GM21723 (cell line): ENCODE data around the gene NUPR2.
"Not testable (repeated sequence)": the region's sequence is repeated elsewhere in the genome, so short reads cannot be mapped to it uniquely, and the experiment has no call there.

ENCODE experiments used
- ATAC-seq: cut with Tn5 transposase; IDR thresholded peaks from one replicate; pipeline ENCODE4 v1.9.1; 2021; ENCODE audit warnings: mild to moderate bottlenecking, moderate library complexity; ENCODE audit not compliant: unreplicated experiment

Gene NUPR2, protein sequence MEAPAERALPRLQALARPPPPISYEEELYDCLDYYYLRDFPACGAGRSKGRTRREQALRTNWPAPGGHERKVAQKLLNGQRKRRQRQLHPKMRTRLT

DNA sequence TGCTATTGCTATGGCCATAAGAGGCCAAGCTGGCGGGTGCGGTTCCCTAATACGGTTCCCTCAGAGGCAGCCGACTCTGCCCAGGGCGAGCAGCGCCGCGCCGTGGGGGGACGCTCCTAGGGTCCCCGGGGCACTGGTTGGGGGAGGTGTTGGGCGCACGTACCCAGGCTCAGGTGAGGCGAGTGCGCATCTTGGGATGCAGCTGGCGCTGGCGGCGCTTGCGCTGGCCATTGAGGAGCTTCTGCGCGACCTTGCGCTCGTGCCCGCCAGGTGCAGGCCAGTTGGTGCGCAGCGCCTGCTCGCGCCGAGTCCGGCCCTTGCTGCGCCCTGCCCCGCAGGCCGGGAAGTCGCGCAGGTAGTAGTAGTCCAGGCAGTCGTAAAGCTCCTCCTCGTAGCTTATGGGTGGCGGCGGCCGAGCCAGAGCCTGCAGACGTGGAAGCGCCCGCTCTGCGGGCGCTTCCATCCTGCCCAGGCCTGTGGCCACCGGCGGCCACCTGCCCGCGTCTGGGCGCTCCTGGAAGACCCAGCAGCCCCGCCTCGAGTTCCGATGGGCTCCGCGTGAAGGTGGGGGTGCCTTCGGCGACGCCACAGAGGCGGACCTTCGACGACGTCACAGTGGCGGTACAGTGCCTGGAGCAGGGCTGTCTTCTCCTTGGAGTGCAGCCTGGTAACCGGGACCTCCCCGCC lies at the start of gene NUPR2:
Gene NUPR2 (minus strand): TSS at position 566 of the 687 bp plus-strand sequence. CDS start 103 bp downstream, at position 463.
- ATAC-seq = no peak

DNA sequence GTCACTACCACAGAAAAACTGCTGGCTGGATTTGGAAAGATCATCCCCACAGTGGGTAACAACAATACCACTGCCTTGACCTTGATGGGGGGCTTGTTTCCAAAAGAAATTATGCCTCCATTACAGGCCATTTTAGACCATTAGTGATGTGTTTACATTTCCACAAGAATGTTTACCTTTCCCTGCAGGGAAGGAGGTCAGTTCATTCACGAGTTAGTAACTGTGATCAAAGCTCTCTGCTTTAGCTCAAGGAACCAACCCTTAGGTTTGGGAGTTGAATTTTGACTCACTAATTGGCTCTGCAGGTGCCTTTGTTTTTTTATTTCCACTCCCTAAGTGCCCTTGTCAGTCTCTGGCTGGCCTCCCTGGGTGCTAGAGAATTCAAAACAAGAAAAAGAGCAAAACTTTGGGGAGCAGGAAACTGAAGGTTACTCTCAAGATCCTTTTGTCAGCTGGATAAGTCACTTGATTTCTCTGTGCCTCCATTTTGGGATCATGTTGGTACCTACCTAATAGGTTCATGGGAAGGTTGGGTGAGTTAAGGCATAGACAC lies 41.1 kb upstream of the NUPR2 start:
- ATAC-seq = no peak

DNA sequence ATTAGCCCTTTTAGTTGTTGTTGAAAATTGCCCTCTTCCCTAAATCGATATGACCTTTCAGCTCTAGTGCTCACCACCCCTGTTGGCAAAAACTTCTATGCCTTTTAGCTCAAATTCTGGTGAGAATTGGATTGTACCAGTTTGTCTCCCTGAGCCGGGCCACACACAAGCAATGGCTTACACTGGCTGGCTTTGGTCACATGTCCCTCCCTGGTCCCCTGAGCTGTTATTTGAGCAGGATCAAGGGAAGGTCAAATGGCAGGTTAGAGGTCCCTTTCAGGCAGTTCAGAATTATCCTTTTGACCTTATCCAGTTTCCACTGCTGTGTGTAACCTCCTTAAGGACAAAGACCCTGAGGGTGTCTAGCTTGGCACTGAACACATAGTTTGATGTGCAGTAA lies 14.8 kb upstream of the NUPR2 start:
- ATAC-seq = not testable (repeated sequence)

DNA sequence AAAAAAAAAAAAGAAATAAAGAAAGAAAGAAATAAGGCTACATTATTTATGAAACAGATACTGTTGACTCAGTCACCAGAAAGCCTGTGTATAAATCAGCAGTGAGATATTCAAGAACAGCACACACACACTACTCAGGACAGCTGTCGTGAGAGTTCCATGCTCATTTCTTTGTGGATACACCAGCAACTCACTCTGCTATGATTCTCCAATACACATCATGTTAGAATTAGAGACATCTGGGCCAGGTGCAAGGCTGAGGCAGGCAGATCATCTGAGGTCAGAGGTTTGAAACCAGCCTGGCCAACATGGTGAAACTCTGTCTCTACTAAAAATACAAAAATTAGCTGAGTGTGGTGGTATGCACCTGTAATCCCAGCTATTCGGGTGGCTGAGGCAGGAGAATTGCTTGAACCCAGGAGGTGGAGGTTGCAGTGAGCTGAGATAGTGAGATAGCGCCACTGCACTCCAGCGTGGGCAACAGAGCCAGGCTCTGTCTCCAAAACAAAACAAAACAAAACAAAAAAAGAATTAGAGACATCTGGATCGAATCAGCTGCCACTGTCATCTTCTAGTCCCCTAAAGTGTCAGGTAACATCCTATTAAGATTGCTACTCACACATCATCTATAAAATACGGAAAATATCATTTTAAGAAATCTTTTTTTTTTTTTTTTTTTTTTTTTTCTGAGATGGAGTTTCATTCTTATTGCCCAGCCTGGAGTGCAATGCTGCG lies 11.2 kb upstream of the NUPR2 start:
- no peak for ATAC-seq

DNA sequence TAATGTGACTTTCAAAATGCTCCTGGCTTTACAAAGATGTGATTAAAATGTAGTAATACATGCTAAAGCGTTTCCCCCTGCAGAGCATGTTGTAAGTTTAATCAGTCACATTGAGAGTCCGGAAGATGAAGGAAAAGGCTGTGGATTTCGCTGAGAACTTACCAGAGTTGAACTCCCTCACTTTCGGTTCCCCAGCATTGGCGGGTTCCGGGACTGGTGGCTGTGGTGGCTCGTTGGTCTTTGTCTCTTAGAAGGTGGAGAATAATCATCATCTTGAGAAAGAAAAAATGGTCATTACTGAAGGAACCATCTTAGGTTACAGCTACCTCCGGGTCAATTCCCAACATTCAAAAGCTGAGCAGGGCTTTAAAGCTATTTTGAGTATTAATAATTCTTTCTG lies 9.6 kb upstream of the NUPR2 start:
- no peak for ATAC-seq

DNA sequence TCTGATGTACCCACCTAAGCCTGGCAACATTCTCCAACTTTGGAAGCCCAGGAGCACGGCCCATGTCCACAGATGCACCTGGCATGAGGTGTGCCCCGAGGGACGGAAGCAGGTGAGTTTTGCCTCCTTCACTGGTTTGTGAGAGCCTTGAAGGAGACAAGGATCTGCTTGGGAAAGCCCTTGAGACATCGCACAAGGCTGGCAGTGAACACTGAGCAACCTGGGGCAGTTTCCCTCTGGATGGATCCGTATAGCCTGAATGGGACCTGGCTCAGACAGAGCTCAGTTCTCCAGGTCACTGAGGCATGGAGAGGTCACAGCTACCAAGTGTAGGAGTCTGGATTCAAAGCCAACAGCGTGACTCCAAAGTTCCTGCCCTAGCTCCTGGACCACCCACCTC lies 8.8 kb upstream of the NUPR2 start:
- ATAC-seq = no peak

DNA sequence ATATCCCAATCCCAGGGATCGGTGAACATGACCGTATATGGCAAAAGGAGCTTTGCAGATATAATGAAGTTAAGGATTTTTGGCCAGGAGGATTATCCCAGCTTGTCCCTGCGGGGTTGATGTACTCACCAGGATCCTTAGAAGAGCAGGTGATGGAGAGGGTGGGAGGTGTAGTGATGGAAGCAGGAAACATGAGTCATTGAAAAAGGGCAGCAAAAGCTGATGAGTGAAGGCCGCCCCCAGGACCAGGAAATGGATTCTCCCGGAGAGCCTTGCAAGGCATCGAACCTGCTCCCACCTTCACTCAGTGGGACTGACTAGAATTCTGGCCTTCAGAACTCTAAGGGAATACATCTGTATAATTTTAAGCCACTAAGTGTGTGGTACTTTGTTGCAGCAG lies 5.2 kb upstream of the NUPR2 start:
- no peak for ATAC-seq

DNA sequence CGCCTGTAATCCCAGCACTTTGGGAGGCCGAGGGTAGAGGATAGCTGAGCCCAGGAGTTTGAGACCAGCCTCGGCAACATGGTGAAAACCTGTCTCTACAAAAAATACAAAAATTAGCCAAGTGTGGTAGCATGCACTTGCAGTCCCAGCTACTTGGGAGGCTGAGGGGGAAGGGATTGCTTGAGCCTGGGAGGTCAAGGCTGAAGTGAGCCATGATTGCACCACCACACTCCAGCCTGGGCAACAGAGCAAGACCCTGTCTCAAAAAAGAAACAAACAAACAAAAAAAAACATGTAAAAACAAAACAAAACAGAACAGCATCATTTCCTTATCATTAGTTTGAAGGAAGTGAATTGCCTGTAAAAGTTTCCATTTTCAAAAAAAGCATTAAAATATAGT lies 4.0 kb downstream of the NUPR2 start:
- not testable (repeated sequence) for ATAC-seq

DNA sequence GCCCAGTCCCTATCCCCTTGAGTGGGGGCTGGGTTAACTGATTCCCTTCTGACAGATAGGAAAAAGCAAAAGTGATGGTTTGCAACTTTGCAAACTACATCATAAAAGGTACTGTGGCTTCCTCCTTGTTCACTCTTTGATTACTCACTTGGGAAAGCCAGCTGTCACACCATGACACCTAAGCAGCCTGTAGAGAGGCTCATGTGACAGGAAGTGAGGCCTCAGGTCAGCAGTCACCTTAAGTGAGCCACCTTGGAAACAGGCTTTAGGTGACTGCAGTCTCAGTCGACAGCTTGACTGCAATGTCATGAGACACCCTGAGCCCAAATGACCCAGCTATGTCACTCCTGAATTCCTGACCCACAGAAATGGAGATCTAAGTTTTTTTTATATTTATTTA lies 5.6 kb downstream of the NUPR2 start:
- ATAC-seq = no peak

DNA sequence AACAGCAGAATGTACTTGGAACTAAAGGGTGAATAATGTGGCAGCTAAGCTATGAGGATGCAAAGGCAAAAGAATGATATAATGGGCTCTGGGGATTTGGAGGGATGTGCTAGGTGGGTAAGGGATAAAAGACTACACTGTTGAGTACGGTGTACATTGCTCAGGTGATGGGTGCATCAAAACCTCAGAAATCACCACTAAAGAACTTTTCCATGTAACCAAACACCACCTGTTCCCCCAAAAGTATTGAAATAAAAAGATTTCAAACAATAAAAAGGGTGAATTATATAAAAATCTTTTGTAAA lies 8.3 kb downstream of the NUPR2 start:
- ATAC-seq = no peak

DNA sequence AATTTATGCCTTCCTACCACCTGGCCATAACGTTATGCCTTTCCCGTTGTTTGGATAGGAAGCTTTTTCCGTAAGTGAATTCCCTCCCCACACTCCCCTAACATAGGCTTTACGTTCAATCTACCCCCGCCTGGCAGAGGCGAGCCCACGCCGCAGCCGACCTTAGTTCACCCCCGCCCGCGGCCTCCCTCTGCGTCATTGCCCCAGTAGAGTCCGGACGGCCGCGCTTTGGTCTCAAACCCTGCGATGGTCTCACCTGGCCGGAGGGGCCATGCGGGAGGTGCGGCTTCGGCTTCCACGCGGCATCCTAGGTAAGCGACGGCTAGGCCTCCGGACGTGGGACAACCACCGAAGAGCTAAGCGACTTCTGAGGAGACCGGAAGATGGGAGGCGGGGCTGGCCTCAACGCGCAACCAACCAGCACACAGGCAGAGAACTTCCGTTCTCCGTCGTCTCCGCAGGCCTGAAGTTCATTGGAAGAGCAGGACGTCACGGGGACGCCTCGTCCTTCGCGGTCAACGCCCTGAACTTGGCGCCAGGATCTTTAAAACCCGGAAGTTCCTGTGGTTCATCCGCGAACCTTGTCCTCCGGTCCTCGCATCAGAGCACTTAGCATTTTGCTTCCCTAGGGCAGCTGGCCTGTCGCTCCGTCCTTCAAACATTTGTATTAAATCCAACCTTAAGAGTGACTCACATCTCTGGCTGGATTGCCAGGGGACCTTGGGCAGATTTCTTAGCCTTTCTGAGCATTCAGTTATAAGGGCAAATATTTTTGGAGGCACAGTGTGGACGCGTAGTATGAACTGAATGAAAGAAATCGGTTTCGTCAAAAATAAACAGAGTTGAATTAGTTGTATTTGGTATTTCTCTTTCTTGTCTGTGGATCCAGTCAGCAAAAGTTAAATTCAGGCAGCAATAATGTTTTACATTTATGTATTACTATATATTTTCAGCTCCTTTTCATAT lies 9.8 kb downstream of the NUPR2 start, which contains the start of gene CHCHD2:
Gene CHCHD2 (minus strand): TSS at position 369 of the 966 bp plus-strand sequence. CDS start 63 bp downstream, at position 306.
- ATAC-seq = peak; percentile 100

DNA sequence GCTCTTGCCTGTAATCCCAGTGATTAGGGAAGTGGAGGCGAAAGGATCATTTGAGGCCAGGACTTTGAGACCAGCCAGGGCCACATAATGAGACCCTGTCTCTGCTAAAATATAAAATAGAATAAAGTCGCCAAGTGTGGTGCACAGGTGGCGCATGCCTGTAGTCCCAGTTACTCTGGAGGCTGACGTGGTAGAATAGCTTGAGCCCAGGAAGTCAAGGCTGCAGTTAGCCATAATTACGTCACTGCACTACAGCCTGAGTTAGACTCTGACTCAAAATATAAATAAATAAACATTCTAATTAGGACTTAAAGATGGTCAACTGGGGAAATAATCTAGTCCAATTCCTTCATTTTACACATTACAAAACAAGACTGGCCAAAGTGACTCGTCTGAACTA lies 10.7 kb downstream of the NUPR2 start:
- peak; percentile 28 for ATAC-seq

DNA sequence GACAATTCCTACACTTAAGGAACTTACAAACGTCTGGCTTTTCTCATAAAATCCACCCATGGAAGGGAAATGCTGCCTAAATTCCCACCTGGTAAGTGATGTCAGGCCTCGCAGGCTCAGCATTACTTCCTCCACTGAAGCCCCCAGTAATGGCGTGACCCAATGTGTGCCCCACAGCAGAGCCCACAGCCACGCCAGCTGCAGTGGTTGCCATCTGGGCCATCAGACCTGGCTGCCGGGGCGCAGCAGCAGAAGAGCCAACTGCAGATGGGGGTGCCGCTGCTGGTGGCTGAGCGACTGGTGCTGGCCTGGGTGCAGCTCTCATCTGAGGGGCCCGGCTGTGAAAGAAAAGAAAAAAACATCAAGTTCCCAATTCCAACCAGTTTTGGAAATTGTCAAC lies 12.1 kb downstream of the NUPR2 start:
- ATAC-seq = not testable (repeated sequence)

DNA sequence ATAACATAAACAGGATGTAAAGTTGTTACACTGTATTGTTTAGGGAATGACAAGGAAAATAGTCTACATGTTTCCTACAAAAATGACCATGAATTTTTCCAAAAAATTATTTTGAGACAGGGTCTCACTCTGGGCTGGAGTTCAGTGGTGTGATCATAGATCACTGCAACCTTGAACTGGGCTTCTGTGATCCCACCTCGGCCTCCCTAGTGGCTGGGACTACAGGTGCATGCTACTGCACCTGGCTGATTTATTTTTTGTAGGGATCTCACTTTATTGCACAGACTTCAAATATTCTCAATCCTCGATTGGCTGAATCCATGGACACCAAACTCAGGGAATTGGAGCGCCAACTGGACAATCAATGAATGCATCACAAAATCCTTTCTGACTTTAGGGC lies 16.6 kb downstream of the NUPR2 start:
- no peak for ATAC-seq

DNA sequence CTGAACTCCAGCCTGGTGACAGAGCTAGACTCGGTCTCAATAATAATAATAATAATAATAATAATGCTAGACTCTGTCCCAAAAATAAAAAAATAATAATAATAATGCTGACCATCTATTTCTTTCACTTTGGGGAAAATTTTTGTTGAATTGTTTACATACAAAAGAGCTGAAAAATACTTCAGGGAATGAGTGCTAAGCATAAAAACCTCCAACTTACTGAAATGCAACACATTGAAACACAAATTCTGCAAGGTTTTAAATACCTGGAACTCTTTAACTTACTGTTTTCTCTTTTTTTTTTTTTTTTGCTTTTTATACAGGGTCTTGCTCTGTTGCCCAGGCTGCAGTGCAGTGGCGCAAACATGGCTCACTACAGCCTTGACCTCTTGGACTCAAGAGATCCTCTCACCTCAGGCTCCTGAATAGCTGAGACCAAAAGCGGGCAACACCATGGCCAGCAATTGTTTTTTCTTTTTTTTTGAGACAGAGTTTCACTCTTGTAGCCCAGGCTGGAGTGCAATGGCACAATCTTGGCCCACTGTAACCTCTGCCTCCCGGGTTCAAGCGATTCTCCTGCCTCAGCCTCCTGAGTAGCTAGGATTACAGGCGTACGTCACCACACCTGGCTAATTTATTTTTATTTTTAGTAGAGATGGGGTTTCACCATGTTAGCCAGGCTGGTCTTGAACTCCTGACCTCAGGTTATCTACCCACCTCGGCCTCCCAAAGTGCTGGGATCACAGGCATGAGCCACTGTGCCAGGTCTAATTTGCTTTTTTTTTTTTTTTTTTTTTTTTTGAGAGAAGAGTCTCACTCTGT lies 17.8 kb downstream of the NUPR2 start:
- ATAC-seq = not testable (repeated sequence)

DNA sequence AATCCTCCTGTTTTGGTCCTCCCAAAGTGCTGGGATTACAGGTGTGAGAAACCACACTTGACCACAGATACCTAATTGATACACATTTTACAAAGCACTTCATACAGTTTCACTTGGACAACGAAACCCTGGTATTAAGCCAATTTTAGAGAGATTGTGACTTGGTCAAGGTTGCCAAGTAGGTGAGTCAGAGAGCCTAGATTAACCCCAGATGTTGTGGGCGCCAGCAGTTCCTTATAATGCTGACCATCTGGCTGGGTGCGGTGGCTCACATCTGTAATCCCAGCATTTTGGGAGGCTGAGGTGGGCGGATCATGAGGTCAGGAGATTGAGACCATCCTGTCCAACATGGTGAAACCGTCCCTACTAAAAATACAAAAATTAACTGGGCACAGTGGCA lies 18.5 kb downstream of the NUPR2 start:
- ATAC-seq = no peak

DNA sequence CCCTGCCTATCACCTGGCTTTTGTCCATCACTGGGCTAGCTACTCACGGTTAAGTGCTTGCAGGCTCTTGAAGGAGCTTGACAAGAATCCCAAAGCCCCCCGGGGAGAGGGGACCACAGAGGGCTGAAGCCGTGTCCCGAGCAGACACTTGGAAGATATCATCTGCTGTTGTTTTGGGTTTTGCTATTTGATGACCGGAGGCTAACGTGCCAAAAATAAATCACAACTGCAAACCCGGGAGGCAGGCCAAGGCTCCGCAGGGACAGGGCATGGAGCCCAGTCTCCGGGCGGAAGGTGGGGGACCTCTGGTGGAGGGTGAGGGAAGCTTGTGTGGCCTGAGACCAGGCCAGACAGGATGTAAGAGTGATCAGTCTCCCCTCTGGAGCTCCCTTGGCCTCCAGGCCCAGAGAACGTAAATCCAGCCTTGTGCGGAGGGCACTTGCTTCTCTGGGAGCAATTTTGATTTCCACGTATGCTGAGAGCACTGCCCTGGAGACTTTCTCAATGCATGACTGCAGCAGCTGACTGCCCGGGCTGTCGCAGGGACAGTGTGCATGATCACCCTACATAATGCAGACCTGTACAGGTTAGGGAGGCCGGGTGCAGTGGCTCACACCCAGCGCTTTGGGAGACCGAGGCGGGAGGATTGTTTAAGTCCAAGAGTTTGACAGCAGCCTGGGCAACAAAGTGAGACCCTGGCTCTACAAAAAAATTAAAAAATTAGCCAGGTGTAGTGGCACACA lies 23.3 kb downstream of the NUPR2 start, which contains the start of gene PHKG1:
Gene PHKG1 (minus strand): TSS at position 164 of the 743 bp plus-strand sequence. CDS start 4,011 bp downstream, outside the sequence.
- no peak for ATAC-seq

DNA sequence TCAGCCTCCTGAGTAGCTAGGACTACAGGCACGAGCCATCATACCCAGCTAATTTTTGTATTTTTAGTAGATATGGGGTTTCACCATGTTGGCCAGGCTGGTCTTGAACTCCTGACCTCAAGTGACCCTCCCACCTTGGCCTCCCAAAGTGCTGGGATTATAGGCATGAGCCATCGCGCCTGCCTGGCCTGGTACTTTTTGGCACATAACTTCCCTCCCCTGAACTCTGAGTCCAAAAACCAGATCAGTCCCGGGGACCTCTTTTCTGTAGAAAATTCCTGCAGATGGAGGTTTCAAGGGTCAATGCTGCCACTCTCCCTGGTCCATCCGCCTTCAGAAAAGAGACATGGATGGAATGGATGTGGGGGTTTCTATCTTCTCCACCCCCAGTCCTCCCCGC lies 23.8 kb downstream of the NUPR2 start:
- ATAC-seq = not testable (repeated sequence)

DNA sequence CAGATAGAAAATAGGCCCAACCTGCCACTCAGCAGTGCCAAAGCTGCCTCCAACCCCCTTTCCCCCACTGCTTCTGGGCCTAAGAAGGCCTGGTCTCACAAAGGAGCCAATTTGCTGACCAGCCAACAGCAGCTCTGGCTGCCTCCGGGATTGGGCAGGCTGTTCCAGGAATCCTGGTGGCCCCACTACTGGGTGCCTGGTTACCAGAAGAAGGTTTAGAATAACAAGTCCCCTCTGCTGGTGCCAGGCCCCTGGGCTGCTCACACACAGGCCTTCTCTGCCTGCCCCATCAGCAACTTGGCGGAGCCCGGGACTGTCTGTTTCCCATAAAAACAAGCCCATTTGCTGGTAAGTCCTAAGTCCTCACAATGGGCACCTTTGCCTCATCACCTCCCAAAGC lies 24.6 kb downstream of the NUPR2 start:
- no peak for ATAC-seq
